ENCODE data around the gene TBCD. TPM values are rescaled to one million over a fixed set of nuclear protein-coding genes. Genes with fewer than 3 reads are reported as not detected.
"Not testable (repeated sequence)": the region's sequence is repeated elsewhere in the genome, so short reads cannot be mapped to it uniquely, and the experiment has no call there.

Gene TBCD
- total RNA-seq, 1 experiment from 2014 or later = 17.4 TPM

DNA sequence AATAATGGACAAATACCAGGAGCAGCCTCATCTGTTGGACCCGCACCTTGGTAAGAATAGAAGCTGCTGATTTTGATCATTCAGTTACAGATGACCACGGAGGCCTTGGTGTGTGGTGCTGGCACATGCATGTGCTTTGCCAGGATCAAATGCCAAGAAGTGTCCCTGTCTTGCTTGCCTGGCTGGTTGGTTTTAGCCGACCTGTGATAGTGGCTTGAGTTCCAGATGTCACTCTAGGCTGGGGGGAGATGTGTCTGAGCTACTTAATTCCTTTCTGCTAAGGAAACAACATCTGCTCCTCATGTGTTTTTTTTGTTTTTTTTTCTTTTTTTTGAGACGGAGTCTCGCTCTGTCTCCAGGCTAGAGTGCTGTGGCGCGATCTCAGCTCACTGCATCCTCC, 4.3 kb downstream of the TBCD start:
- DNase-seq (ENCODE audit: low read depth) = no peak

DNA sequence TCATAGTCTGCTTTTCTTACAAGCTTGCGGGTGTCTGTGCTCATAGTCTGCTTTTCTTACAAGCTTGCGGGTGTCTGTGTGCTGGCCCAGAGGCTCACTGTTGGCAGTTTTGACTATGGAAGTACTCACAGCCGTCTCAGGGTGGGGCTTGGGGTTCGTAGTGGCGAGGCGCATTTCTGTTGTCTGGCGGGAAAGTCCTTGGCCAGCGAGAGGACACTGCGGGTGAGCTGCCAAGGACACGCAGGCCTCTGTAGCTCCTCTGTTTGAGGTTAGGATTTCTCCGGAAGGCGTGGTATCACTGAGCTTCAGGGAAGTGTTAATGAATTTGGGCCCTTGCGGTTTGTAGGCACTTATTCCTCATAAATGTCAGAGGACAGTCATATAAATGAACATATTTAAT, 13.5 kb downstream of the TBCD start:
- DNase-seq (ENCODE audit: low read depth) = no peak

DNA sequence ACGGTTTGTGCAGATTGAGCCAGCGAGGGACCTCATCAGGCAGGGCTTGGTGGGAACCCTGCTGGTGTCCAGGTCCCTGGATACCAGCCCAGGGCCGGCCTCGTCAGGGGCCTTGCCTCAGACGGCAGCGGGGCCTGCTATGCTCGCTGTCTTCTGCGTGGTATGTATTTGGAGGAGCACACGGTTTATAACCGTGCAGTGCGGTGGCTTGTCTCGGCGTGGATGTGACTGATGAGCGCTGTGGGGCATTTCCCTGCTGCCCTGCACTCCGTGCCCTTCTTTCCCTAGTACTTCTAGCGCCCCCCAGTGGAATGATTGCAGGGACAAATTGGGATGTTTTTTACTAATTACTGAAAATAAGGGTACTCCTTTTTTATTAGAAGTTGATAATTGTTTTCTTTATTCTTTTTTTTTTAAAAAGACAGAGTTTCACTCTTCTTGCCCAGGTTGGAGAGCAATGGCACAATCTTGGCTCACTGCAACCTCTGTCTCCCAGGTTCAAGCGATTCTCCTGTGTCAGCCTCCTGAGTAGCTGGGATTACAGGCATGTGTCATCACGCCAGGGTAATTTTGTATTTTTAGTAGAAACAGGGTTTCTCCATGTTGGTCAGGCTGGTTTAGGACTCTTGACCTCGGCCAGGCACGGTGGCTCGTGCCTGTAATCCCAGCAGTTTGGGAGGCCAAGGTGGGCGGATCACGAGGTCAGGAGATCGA, 15.3 kb downstream of the TBCD start:
- peak; percentile 24 for DNase-seq (ENCODE audit: low read depth)

DNA sequence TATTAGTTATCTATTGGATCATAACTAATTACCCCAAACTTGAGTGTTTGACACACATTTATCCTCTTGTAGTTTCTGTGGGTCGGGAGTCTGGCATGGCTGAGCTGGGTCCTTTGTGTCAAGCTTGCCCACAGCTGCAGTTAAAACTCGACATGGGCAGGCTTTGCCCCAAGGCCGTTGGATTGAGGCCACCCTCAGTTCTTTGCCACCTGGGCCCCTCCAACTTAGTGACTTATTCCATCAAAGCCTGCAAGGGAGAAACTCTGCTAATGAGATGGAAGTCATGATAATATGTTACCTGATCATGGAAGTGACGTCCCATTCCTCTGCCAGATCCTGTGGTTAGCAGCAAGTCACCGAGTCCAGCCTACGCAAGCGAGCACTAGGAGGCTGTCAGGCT, 17.2 kb downstream of the TBCD start:
- no peak for DNase-seq (ENCODE audit: low read depth)

DNA sequence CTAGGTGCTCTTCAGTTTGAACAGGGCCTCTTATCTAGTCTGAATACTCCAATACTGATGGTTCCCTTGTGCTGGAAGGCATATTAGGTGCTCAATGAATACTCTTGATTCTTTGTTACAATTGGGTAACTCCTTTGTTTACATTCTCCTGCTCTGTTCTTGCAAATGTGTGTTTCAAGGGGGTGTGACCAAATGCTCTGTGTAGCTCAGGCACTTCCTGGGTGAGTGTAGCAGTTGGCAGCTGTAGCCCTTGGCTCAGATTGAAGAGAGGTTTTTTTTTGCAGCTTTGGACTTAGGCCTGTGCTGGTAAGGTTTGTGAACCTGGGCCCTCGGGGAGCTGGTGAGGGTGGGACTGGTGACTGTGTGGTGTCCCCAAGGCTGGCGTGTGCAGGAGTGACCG, 20.2 kb downstream of the TBCD start:
- DNase-seq (ENCODE audit: low read depth) = no peak

DNA sequence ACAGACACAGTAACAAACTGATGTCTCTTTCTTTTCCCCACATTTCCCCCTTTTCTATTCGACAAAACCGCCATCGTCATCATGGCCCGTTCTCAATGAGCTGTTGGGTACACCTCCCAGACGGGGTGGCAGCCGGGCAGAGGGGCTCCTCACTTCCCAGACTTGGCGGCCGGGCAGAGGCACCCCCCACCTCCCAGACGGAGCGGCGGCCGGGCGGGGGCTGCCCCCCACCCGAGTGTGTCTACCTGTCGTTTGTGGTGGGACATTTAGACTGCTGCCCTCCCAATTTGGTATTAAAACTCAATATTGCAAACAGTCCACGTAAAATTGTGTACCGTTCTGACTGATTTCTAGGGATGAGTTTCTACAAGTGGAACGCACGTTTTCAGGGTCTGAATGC, 22.6 kb downstream of the TBCD start:
- not testable (repeated sequence) for DNase-seq (ENCODE audit: low read depth)

- no peak for DNase-seq (ENCODE audit: low read depth)
These were observed 23.3 kb downstream of the TBCD start for GRCh38 chr17:82775001-82775823.

- no peak for DNase-seq (ENCODE audit: low read depth)
These were observed 24.6 kb downstream of the TBCD start for GRCh38 chr17:82776454-82776853.

GRCh38 chr17:82777778-82778375, 26.0 kb downstream of the TBCD start:
- DNase-seq (ENCODE audit: low read depth) = not testable (repeated sequence)

DNA sequence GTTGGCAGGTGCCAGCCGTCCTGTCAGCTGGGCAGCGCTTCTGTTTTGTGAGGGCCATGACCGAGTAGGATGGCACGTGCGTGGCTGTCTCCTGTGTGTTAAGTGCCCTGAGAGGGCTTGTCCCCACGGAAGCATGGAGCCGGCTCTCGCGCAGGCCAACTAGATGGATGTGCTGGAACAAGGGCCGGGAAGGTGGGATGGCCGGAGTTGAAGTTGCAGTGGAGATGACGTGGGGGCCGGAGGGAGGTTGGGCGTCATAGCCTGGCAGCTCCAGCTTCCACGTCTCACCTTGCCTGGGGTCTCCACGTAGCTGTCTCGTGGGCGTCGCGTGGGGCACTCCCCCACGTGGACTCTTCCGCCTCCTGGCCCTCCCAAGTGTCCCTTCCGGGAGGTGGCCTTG, 27.7 kb downstream of the TBCD start:
- DNase-seq (ENCODE audit: low read depth) = no peak

- no peak for DNase-seq (ENCODE audit: low read depth)
These were observed 28.3 kb downstream of the TBCD start for GRCh38 chr17:82780195-82780594.

DNA sequence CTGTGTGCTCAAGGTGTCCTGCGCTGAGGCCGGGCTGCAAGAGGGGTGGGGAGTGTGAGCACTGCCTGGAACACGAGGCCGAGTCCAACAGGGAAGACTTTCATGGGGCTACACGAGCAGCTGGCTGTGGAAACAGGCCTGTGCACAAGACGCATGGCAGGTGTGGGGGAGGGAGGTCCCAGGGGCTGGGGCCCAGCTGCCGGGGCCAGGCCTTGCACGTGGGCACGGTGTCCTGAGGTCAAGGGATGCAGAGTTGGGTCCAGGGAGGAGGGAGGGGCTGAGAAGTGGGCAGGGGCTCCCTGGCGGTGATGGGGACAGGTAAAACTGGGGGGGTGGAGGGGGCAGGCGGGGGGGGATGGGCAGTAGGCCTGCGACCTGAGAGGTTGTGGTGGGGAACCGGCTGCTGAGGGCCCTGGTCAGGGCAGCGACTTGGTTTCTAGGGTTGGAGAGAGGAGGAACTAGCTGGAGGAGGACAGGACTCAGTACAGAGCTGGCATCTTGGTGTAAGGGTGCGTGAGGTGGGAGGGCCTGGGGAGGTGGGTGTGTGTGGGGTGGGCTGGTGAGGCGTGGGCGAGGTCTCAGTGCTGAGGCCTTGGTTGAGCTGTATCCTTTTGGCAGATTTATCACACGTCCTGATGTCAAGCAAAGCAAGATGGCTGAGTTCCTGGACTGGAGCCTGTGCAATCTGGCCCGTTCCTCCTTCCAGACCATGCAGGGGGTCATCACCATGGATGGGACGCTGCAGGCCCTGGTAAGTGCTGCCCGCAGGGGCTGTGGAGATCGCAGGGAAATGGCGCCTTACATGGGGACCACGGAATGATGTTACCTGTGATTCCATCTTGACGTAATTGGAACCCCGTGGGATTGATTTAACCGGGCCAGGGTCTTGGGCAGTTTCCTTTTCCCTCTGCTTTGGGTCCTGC, 29.4 kb downstream of the TBCD start:
- no peak for DNase-seq (ENCODE audit: low read depth)

DNA sequence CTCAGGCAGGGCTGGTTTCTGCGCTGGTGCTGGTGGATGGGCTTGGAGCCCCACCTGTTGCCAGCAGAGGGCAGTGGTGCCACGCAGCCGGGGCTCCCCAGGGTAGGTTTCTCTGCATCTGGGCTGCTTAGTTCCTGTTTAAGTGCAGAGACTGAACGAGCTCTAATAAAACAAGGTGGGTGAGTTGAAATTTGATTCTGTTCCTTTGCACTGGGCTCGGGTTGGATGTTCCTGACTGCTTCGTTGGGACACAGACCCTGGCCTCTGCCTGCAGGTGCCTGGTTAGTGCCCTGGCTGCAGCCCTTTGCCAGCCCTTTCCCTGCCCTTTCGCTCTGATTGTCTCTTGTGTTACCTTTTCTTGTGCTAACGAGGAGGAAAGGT, 30.0 kb downstream of the TBCD start:
- peak; percentile 73 for DNase-seq (ENCODE audit: low read depth)

DNA sequence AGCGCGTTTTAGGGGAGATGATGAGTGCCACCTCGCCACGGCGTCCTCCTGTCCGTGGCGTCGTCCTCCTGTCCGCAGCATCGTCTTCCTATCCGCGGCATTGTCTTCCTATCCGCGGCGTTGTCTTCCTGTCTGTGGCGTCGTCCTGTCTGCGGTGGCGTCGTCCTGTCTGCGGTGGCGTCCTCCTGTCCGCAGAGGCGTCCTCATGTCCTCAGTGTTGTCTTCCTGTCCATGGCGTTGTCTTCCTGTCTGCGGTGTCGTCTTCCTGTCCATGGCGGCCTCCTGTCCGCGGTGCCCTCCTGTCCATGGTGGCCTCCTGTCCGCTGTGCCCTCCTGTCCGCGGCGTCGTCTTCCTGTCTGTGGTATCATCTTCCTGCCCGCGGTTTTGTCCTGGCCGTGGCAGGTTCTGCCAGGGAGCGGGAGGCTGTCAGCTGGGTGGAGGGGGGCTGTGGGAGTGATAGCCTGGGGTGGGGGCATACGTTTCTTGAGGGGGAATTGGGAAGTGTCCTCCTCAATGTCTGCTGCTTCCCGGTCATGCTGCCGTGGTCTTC, 30.9 kb downstream of the TBCD start:
- DNase-seq (ENCODE audit: low read depth) = no peak

- no peak for DNase-seq (ENCODE audit: low read depth)
These were observed 31.6 kb downstream of the TBCD start for GRCh38 chr17:82783498-82783897.

- DNase-seq (ENCODE audit: low read depth) = not testable (repeated sequence)
These were observed 33.7 kb downstream of the TBCD start for GRCh38 chr17:82785581-82785980.

DNA sequence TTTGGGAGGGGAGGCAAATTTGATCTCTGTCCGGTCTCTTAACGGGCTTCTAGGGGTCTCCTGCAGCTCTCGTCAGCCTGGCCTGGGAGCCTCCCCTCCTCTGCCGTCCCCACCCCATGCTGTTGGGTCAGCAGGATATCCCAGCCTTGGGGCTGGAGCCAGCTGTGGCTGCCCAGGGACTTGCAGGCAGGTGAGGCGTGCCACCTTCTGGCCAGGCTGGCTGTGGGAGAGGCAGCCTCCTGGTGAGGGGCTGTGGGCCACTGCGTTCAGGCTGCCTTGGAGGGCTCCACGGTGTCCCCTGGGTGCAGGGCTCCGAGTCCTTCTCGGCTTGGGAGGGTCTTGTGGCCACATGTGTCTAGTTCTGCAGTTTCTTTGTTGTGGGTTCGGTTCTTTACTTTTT, 34.6 kb downstream of the TBCD start:
- DNase-seq (ENCODE audit: low read depth) = no peak

GRCh38 chr17:82787081-82787848, 35.4 kb downstream of the TBCD start:
- no peak for DNase-seq (ENCODE audit: low read depth)

GRCh38 chr17:82788206-82789001, 36.5 kb downstream of the TBCD start:
- no peak for DNase-seq (ENCODE audit: low read depth)
